Tibial nerve (tissue), 4 donors: Measurements from ENCODE around the gene NEK5. TPM values are rescaled to one million over a fixed set of nuclear protein-coding genes. Genes with fewer than 3 reads are reported as not detected.
"Not testable (repeated sequence)": the region's sequence is repeated elsewhere in the genome, so short reads cannot be mapped to it uniquely, and the experiment has no call there.

Experiments used
- DNase-seq, 2 donors: peaks; one replicate each; pipeline ENCODE4 v3.0.0-alpha.2; 2019; ENCODE audit warnings: low spot score in 2 of 2
- H3K27ac ChIP-seq, 4 donors: fragments of 200-600 bp; sonication (generic) in 3 of 4; one replicate each; pipeline ENCODE4 v1.5.1; 2017 to 2019; ENCODE audit warnings: mild to moderate bottlenecking in 1 of 4
- H3K27me3 ChIP-seq, 2 donors: fragments of 200-600 bp; sonication (generic) in 1 of 2; one replicate each; pipeline versions ENCODE4 v1.5.1 to v1.6.0; 2017 to 2019
- H3K36me3 ChIP-seq, 3 donors: fragments of 200-600 bp; sonication (generic); one replicate each; pipeline ENCODE4 v1.5.1; 2018 to 2019
- H3K4me1 ChIP-seq, 4 donors: fragments of 200-600 bp; sonication (generic) in 3 of 4; one replicate each; pipeline ENCODE4 v1.5.1; 2017 to 2019
- H3K4me3 ChIP-seq, 4 donors: fragments of 200-600 bp; sonication (generic) in 3 of 4; one replicate each; pipeline ENCODE4 v1.5.1; 2017 to 2019; ENCODE audit warnings: mild to moderate bottlenecking in 1 of 4, moderate library complexity in 1 of 4
- H3K9me3 ChIP-seq, 4 donors: fragments of 200-600 bp; sonication (generic) in 3 of 4; one replicate each; pipeline ENCODE4 v1.5.1; 2017 to 2019
- EP300 ChIP-seq, 2 donors: sonication (generic); formaldehyde crosslinking; IDR thresholded peaks; one replicate each; pipeline ENCODE4 v1.6.1; 2017; ENCODE audit warnings: antibody characterized with exemption in 2 of 2, mild to moderate bottlenecking in 1 of 2
- POLR2A ChIP-seq, 2 donors: fragments of 450-650 bp; IDR thresholded peaks; one replicate each; pipeline ENCODE4 v1.6.1; 2017; ENCODE audit warnings: antibody characterized with exemption in 2 of 2, mild to moderate bottlenecking in 2 of 2, moderate library complexity in 2 of 2
- WGBS, 2 donors: methylation state at CpG; one replicate each; pipeline ENCODE4 v1.1.5; 2018; 5-methylcytosine and 5-hydroxymethylcytosine counted together
- total RNA-seq, 4 donors: library from RNA; depleted of rRNA; stranded (reverse); fragments of >200 nt; gene quantifications; one replicate each; pipeline ENCODE4 v1.1.0, GENCODE V29; 2016
- TF ChIP-seq, protein P1 (sequence below), 5 experiments: fragments of 200-600 bp in 3 of 5; fragments of 450-650 bp in 2 of 5; sonication (generic) in 3 of 5; IDR thresholded peaks; one replicate each; pipeline ENCODE4 v1.5.1; 2016 to 2019; ENCODE audit warnings: antibody characterized with exemption in 5 of 5, mild to moderate bottlenecking in 3 of 5, moderate library complexity in 2 of 5

Gene NEK5
- total RNA-seq, 4 donors from 2014 or later = 0.30 to 0.66 (median 0.61) TPM

DNA sequence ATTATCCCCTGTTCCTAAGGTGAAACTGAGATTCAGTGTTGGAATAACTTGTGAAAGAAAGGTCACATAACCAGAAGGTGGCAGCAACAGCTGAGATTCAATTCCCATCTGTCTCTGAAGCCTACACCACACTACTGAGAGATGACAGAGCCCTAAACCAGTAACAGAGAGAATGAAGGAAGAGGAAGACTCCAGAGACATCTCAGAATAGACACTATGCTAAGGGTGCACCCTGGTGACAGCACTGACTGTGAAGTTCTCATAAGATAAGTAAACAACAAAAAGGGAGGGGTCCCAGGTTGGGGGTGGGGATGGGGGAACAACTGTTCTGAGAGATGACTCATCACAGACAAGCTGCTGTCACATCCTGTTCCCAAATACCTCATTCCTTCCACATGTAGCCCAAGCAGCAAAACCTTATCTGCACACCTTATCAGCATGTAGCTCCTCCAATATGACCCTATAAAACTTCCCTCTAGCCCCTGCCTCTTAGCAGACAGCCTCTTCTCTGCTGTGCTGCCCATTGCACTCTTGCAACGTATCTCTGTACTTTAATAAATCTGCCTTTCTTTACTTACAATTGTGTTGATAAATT, 57.8 kb downstream of the NEK5 start:
- TF ChIP-seq EP300 (IDR thresholded peaks at IDR 0.05) (no peak), POLR2A (IDR thresholded peaks at IDR 0.05) (no peak)
- TF ChIP-seq, protein P1, sequence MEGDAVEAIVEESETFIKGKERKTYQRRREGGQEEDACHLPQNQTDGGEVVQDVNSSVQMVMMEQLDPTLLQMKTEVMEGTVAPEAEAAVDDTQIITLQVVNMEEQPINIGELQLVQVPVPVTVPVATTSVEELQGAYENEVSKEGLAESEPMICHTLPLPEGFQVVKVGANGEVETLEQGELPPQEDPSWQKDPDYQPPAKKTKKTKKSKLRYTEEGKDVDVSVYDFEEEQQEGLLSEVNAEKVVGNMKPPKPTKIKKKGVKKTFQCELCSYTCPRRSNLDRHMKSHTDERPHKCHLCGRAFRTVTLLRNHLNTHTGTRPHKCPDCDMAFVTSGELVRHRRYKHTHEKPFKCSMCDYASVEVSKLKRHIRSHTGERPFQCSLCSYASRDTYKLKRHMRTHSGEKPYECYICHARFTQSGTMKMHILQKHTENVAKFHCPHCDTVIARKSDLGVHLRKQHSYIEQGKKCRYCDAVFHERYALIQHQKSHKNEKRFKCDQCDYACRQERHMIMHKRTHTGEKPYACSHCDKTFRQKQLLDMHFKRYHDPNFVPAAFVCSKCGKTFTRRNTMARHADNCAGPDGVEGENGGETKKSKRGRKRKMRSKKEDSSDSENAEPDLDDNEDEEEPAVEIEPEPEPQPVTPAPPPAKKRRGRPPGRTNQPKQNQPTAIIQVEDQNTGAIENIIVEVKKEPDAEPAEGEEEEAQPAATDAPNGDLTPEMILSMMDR (IDR thresholded peaks at IDR 0.05) = no peak
- Histone ChIP-seq H3K27me3 (no peaks in the 10 kb centered on the region), H3K4me1 (no peaks in the 10 kb centered on the region), H3K9me3 (peaks cover 0 to 52% (median 7%) of the 10 kb centered on the region in 4 donors), H3K4me3 (no peak overlapping the region), H3K36me3 (peaks cover 0 to 7% (median 0%) of the 10 kb centered on the region in 3 donors), H3K27ac (no peak overlapping the region)
- DNase-seq = no peak
- WGBS, 2 donors = 79 to 100% methylated on average over 1 of the region's 1 CpG

DNA sequence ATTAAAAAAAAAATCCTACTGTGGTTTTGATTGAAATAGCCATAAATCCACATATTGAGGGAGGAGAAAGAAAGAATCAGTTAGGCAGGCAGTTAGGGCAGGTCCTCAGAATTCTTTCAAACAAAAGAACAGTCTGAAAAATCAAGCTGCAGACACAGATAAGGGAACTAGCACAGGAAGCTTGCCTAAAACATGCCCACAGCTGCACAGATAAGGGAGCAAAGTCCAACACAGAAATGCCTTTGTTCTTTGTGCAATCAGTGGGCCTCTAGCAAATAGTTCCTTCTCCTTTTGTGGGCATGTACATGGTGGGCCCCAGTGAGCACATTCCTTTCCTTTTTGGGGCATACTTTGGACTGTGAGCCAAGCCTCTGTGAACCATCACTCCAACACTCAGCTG, 61.6 kb downstream of the NEK5 start:
- peaks cover 0 to 7% (median 0%) of the 10 kb centered on the region in 3 donors for H3K36me3 ChIP-seq
- peaks cover 0 to 67% (median 7%) of the 10 kb centered on the region in 4 donors for H3K9me3 ChIP-seq
- DNase-seq = no peak
- H3K27ac ChIP-seq = no peak overlapping the region
- H3K4me1 ChIP-seq = no peaks in the 10 kb centered on the region
- H3K4me3 ChIP-seq = no peak overlapping the region
- H3K27me3 ChIP-seq = no peaks in the 10 kb centered on the region
- TF ChIP-seq EP300 (IDR thresholded peaks at IDR 0.05) = no peak
- TF ChIP-seq, protein P1 (IDR thresholded peaks at IDR 0.05) = no peak
- no peak for TF ChIP-seq POLR2A (IDR thresholded peaks at IDR 0.05)

DNA sequence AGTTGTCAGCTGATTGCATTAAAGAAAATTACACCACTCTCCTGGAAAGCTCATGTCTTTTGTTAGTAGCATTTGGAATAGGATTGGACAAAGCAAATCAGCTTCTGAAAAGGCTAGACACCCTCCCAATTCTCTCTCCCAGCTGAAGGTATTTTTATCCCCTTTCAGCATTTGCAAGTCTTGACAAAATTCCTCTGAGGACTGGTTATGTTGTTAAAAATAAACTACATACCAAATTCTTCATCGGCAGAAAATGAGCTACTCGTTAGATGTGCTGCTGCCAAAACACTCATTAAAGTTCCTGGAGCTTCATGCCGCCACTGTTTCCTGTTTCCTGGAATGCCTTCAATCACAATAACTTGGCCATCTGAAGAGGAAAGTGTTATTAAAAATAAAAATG, 67.3 kb downstream of the NEK5 start:
- H3K27ac ChIP-seq = no peak overlapping the region
- no peaks in the 10 kb centered on the region for H3K4me1 ChIP-seq
- H3K36me3 ChIP-seq = no peaks in the 10 kb centered on the region
- TF ChIP-seq EP300 (IDR thresholded peaks at IDR 0.05) (no peak), POLR2A (IDR thresholded peaks at IDR 0.05) (no peak)
- TF ChIP-seq, protein P1 (IDR thresholded peaks at IDR 0.05) = no peak
- DNase-seq = no peak
- no peak overlapping the region for H3K4me3 ChIP-seq
- no peaks in the 10 kb centered on the region for H3K27me3 ChIP-seq
- H3K9me3 ChIP-seq = peaks cover 0 to 33% (median 1%) of the 10 kb centered on the region in 4 donors
- WGBS, 2 donors = 36 to 39% methylated on average over 3 of the region's 3 CpGs

DNA sequence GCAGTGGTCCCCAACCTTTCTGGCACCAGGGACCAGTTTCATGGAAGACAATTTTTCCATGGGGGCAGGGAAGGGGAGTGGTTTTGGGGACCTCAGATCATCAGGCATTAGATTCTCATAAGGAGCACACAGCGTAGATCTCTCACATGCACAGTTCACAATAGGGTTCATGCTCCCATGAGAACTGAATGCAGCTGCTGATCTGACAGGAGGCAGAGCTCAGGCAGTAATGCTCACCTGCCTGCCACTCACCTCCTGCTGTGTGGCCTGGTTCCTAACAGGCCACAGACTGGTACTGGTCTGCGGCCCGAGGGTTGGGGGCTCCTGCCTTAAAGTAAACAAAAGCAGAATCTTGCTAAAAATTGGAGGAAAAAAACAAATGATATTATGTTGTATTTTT, 67.8 kb downstream of the NEK5 start:
- not testable (repeated sequence) for H3K27ac ChIP-seq, H3K27me3 ChIP-seq, H3K4me1 ChIP-seq, H3K4me3 ChIP-seq, DNase-seq, H3K36me3 ChIP-seq
- peaks cover 0 to 28% (median 0%) of the 10 kb centered on the region in 4 donors for H3K9me3 ChIP-seq
- WGBS, 2 donors = 90 to 93% methylated on average over 3 of the region's 3 CpGs

DNA sequence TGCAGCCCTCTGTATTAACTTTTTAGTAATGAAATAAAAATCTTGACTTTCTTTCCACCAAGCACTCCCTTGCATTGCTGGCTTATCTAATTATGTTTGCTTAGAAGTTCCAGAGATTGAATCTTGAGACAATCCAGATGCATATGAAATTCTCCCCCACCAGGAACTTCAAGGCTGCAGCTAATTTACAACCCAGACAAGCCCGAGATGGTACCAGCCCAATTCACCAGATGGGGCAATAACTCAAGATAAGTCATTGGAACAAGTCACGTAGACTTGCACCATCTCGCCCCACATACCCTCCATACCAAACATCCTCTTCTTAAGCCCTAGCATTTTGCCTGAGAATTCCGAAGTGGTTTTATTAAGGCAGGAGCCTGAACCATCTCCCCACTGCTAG, 75.4 kb downstream of the NEK5 start:
- no peak overlapping the region for H3K4me3 ChIP-seq
- H3K36me3 ChIP-seq = no peaks in the 10 kb centered on the region
- H3K27me3 ChIP-seq = no peaks in the 10 kb centered on the region
- H3K4me1 ChIP-seq = no peaks in the 10 kb centered on the region
- DNase-seq = no peak
- 68 to 71% methylated on average over 4 of the region's 4 CpGs for WGBS, 2 donors
- H3K27ac ChIP-seq = no peak overlapping the region
- TF ChIP-seq EP300 (IDR thresholded peaks at IDR 0.05) (no peak), POLR2A (IDR thresholded peaks at IDR 0.05) (no peak)
- TF ChIP-seq, protein P1 (IDR thresholded peaks at IDR 0.05) = no peak
- H3K9me3 ChIP-seq = peaks cover 0 to 42% (median 1%) of the 10 kb centered on the region in 4 donors

DNA sequence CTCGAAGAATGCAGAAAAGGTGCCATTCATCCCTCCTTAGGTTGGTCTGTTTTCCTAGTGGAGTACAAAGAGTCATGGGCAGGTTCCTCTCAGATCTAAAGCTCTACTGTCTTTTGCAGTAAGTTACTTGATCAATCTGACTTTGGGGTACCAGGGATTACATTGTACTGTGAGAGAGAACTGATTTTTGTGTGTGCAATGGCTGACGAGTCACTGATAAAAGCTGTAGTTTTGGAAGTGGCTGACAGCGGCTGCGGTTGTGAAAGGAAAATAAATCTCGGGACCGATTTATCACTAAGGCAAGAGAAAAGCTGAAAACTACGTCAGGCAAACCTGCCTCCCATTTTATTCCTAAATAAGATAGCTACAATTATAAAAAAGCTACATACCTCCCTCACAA, 77.5 kb downstream of the NEK5 start:
- WGBS, 2 donors = 77 to 78% methylated on average over 7 of the region's 7 CpGs
- H3K27me3 ChIP-seq = no peaks in the 10 kb centered on the region
- no peaks in the 10 kb centered on the region for H3K4me1 ChIP-seq
- no peak overlapping the region for H3K4me3 ChIP-seq
- H3K27ac ChIP-seq = no peak overlapping the region
- DNase-seq = no peak
- no peaks in the 10 kb centered on the region for H3K36me3 ChIP-seq
- no peak for TF ChIP-seq EP300 (IDR thresholded peaks at IDR 0.05)
- TF ChIP-seq, protein P1 (IDR thresholded peaks at IDR 0.05) = no peak
- no peak for TF ChIP-seq POLR2A (IDR thresholded peaks at IDR 0.05)
- H3K9me3 ChIP-seq = peaks cover 0 to 47% (median 1%) of the 10 kb centered on the region in 4 donors
